Limb (tissue), 2 donors: Measurements from ENCODE around the gene IQCE.

Source experiments
- DNase-seq, 2 donors: peaks; one replicate each; pipeline ENCODE4 v3.0.0-alpha.2; 2016; ENCODE audit errors: extremely low spot score in 2 of 2

IQCE gene

GRCh38 chr7:2661096-2661449, 102.3 kb downstream of the IQCE start:
- DNase-seq, result no peak

- DNase-seq, result no peak
Measured at GRCh38 chr7:2661602-2662272, 103.0 kb downstream of the IQCE start.

- DNase-seq, result peak in 1 of 2 donors; percentile 47
Measured at GRCh38 chr7:2662273-2663120, 103.7 kb downstream of the IQCE start.

- peak in 1 of 2 donors; percentile 50 for DNase-seq
Measured at GRCh38 chr7:2663121-2663886, 104.5 kb downstream of the IQCE start.

GRCh38 chr7:2663960-2664359, 105.2 kb downstream of the IQCE start:
- DNase-seq, result peak in 1 of 2 donors; percentile 38
